H1 (cell line): Measurements from ENCODE around the gene SART1. TPM values are rescaled to one million over a fixed set of nuclear protein-coding genes. Genes with fewer than 3 reads are reported as not detected.

Experiments used
- CTCF ChIA-PET: fragments of 300-600 bp; sonication (Branson Sonifier 250); formaldehyde crosslinking; loops from one replicate; lab custom pipeline; 2021; ENCODE audit not compliant: partially characterized antibody; lab: Charles Lee
- POLR2A ChIA-PET: fragments of 300-600 bp; sonication (Branson Sonifier 250); formaldehyde crosslinking; loops from one replicate; lab custom pipeline; 2021; ENCODE audit warnings: inconsistent platforms; ENCODE audit not compliant: partially characterized antibody; lab: Charles Lee
- DNase-seq, 2 experiments: peaks; one replicate each; pipeline versions ENCODE4 v3.0.0 to v3.0.0-alpha.2; 2010 to 2022; ENCODE audit warnings: low spot score in 2 of 2, low read depth in 1 of 2, mixed read lengths in 1 of 2
- FAIRE-seq: peaks from 2 replicates; lab custom pipeline; 2011; peaks lifted over from hg19 to GRCh38; lab: Jason Lieb, UNC
- H2AFZ ChIP-seq: 2 replicates; pipeline ENCODE4 v1.8.1; 2012; ENCODE audit warnings: low read length, inconsistent platforms
- H2AK5ac ChIP-seq: 2 replicates; pipeline ENCODE4 v1.6.1; 2013; ENCODE audit warnings: low read depth, low read length
- H2BK120ac ChIP-seq: replicated peaks from 2 replicates; pipeline ENCODE3; 2013; ENCODE audit warnings: low read depth, low read length, inconsistent platforms
- H2BK12ac ChIP-seq: 2 replicates; pipeline ENCODE4 v1.6.1; 2013; ENCODE audit warnings: low read depth, low read length
- H2BK15ac ChIP-seq: 2 replicates; pipeline ENCODE4 v1.6.1; 2013; ENCODE audit warnings: low read length
- H2BK20ac ChIP-seq: 2 replicates; pipeline ENCODE4 v1.6.1; 2013; ENCODE audit warnings: low read length
- H2BK5ac ChIP-seq: 2 replicates; pipeline ENCODE4 v1.6.1; 2013; ENCODE audit warnings: low read depth, low read length
- H3K14ac ChIP-seq: 2 replicates; pipeline ENCODE4 v1.6.1; 2013; ENCODE audit warnings: inconsistent platforms; ENCODE audit not compliant: insufficient read length
- H3K18ac ChIP-seq: 2 replicates; pipeline ENCODE4 v1.6.1; 2013; ENCODE audit warnings: low read length; ENCODE audit errors: extremely low read depth
- H3K23ac ChIP-seq: 2 replicates; pipeline ENCODE4 v1.6.1; 2013; ENCODE audit warnings: inconsistent platforms; ENCODE audit not compliant: insufficient read length
- H3K23me2 ChIP-seq: 2 replicates; pipeline ENCODE4 v1.6.1; 2013; ENCODE audit warnings: low read depth, low read length
- H3K27ac ChIP-seq: 2 replicates; pipeline ENCODE4 v1.6.1; 2011; ENCODE audit warnings: low read depth, low read length, inconsistent platforms
- H3K27me3 ChIP-seq, 4 experiments: replicated peaks in 1 of 4; 1 replicate in 1 of 4; 2 replicates in 3 of 4; pipeline versions ENCODE4 v1.6.1 to v1.8.1; 2011 to 2013; ENCODE audit warnings: low read length in 3 of 4, mild to moderate bottlenecking in 3 of 4, inconsistent platforms in 2 of 4, mixed read lengths in 2 of 4, moderate library complexity in 1 of 4; ENCODE audit not compliant: control insufficient read depth in 3 of 4, insufficient read depth in 3 of 4; ENCODE audit errors: extremely low read depth in 1 of 4
- H3K36me3 ChIP-seq, 4 experiments: 2 replicates each; pipeline versions ENCODE4 v1.6.1 to v1.8.1; 2011 to 2013; ENCODE audit warnings: mild to moderate bottlenecking in 4 of 4, low read length in 3 of 4, moderate library complexity in 2 of 4, control low read depth in 1 of 4, inconsistent platforms in 1 of 4; ENCODE audit not compliant: insufficient read depth in 4 of 4, control insufficient read depth in 2 of 4
- H3K4ac ChIP-seq: replicated peaks from 2 replicates; pipeline ENCODE3; 2013; ENCODE audit warnings: low read length, low read depth, mixed read lengths, inconsistent platforms; ENCODE audit not compliant: insufficient read length
- H3K4me1 ChIP-seq, 4 experiments: replicated peaks in 1 of 4; 1 replicate in 1 of 4; 2 replicates in 3 of 4; pipeline versions ENCODE4 v1.6.1 to v1.8.1; 2011 to 2013; ENCODE audit warnings: low read length in 3 of 4, inconsistent platforms in 2 of 4, mixed read lengths in 1 of 4; ENCODE audit not compliant: insufficient read depth in 4 of 4, control insufficient read depth in 3 of 4
- H3K4me2 ChIP-seq, 2 experiments: 2 replicates each; pipeline versions ENCODE4 v1.6.1 to v1.8.1; 2011 to 2013; ENCODE audit warnings: low read depth in 2 of 2, low read length in 2 of 2, control low read depth in 1 of 2, inconsistent platforms in 1 of 2, mild to moderate bottlenecking in 1 of 2; ENCODE audit not compliant: insufficient read depth in 1 of 2
- H3K4me3 ChIP-seq, 4 experiments: fragments of 200-600, 300-600 bp in 1 of 4; sonication (generic), shearing (Covaris generic), sonication (Bioruptor Twin) in 1 of 4; 2 replicates each; pipeline versions ENCODE4 v1.5.1 to v1.8.1; 2011 to 2016; ENCODE audit warnings: low read length in 4 of 4, low read depth in 3 of 4, control low read depth in 2 of 4, inconsistent platforms in 2 of 4, mild to moderate bottlenecking in 2 of 4, mixed read lengths in 1 of 4, moderate library complexity in 1 of 4; ENCODE audit not compliant: insufficient read depth in 2 of 4; ENCODE audit errors: extremely low read depth in 1 of 4
- H3K56ac ChIP-seq: replicated peaks from 2 replicates; pipeline ENCODE3; 2013; ENCODE audit warnings: low read depth, mild to moderate bottlenecking, mixed read lengths, low read length, inconsistent platforms; ENCODE audit not compliant: insufficient read length
- H3K79me1 ChIP-seq: 2 replicates; pipeline ENCODE4 v1.6.1; 2013; ENCODE audit warnings: low read depth, low read length, control low read depth
- H3K79me2 ChIP-seq, 2 experiments: 2 replicates each; pipeline versions ENCODE4 v1.6.1 to v1.8.1; 2012 to 2013; ENCODE audit warnings: low read length in 2 of 2, mild to moderate bottlenecking in 2 of 2, inconsistent platforms in 1 of 2; ENCODE audit not compliant: insufficient read depth in 2 of 2, control insufficient read depth in 1 of 2
- H3K9ac ChIP-seq, 4 experiments: replicated peaks in 1 of 4; 1 replicate in 1 of 4; 2 replicates in 3 of 4; pipeline versions ENCODE4 v1.6.1 to v1.8.1; 2011 to 2013; ENCODE audit warnings: low read depth in 3 of 4, low read length in 3 of 4, control low read depth in 2 of 4, mild to moderate bottlenecking in 2 of 4, moderate library complexity in 2 of 4, inconsistent platforms in 1 of 4; ENCODE audit errors: extremely low read depth in 1 of 4
- H3K9me3 ChIP-seq, 2 experiments: 2 replicates each; pipeline versions ENCODE4 v1.6.1 to v1.8.1; 2012 to 2013; ENCODE audit warnings: mild to moderate bottlenecking in 2 of 2, moderate library complexity in 2 of 2, control low read depth in 1 of 2, inconsistent platforms in 1 of 2, low read depth in 1 of 2, low read length in 1 of 2, mixed read lengths in 1 of 2; ENCODE audit not compliant: insufficient read depth in 2 of 2
- H4K20me1 ChIP-seq, 2 experiments: replicated peaks in 1 of 2; 2 replicates each; pipeline versions ENCODE3 to v1.8.1; 2011 to 2013; ENCODE audit warnings: inconsistent platforms in 2 of 2, low read length in 2 of 2, mild to moderate bottlenecking in 1 of 2; ENCODE audit not compliant: insufficient read depth in 2 of 2, control insufficient read depth in 1 of 2
- H4K5ac ChIP-seq: 2 replicates; pipeline ENCODE4 v1.6.1; 2013; ENCODE audit warnings: low read length, low read depth, mixed read lengths, inconsistent platforms; ENCODE audit not compliant: insufficient read length
- H4K8ac ChIP-seq: 2 replicates; pipeline ENCODE4 v1.8.0; 2013; ENCODE audit warnings: mild to moderate bottlenecking, moderate library complexity, low read length, inconsistent platforms; ENCODE audit not compliant: insufficient read depth; ENCODE audit errors: extremely low read depth
- H4K91ac ChIP-seq: replicated peaks from 2 replicates; pipeline ENCODE3; 2013; ENCODE audit warnings: low read length, mixed read lengths, inconsistent platforms; ENCODE audit not compliant: insufficient read length
- ASH2L ChIP-seq: fragments of 200-600, 300-600 bp; sonication (generic); IDR thresholded peaks from one replicate; pipeline ENCODE4 v1.7.1; 2017; ENCODE audit warnings: low read length
- PHF8 ChIP-seq: fragments of 200-600 bp; sonication (generic); conservative IDR thresholded peaks from 2 replicates; pipeline ENCODE4 v1.7.1; 2012; ENCODE audit warnings: low read depth, mild to moderate bottlenecking, inconsistent platforms, low read length, moderate library complexity
- RBBP5 ChIP-seq: IDR thresholded peaks from 2 replicates; pipeline ENCODE4 v1.7.1; 2012; ENCODE audit warnings: low read depth, mild to moderate bottlenecking, inconsistent platforms, low read length, moderate library complexity, borderline replicate concordance
- RFX5 ChIP-seq: IDR thresholded peaks from 2 replicates; pipeline ENCODE4 v1.6.1; 2011; ENCODE audit warnings: low read depth, low read length, improper control_type of control experiment, borderline replicate concordance
- RXRA ChIP-seq: IDR thresholded peaks from 2 replicates; pipeline ENCODE4 v1.6.1; 2011; ENCODE audit warnings: low read depth, mild to moderate bottlenecking, low read length, moderate library complexity; ENCODE audit not compliant: insufficient read depth
- WGBS, 2 experiments: shearing (Covaris generic) in 1 of 2; methylation state at CpG; one replicate each; pipeline versions ENCODE4 v1.1.6 to v1.1.7; 2013 to 2015; ENCODE audit warnings: low lambda C conversion rate in 2 of 2, mixed read lengths in 2 of 2, inconsistent platforms in 1 of 2, low coverage in 1 of 2, missing lambda C conversion rate in 1 of 2; ENCODE audit not compliant: insufficient replicate concordance in 2 of 2, insufficient coverage in 1 of 2, insufficient read length in 1 of 2; ENCODE audit errors: extremely low coverage in 1 of 2, missing lambda C conversion rate in 1 of 2; 5-methylcytosine and 5-hydroxymethylcytosine counted together
- polyA plus RNA-seq, 7 experiments: library from polyadenylated mRNA; depleted of rRNA in 3 of 7; stranded (reverse) in 5 of 7; unstranded in 2 of 7; fragments of >200 nt in 5 of 7; fragments of 200-250 nt in 2 of 7; gene quantifications; 1 replicate in 5 of 7; 2 replicates in 1 of 7; 4 replicates in 1 of 7; pipeline versions ENCODE4 v1.2.1 to v1.2.3, GENCODE V29; 2011 to 2013; ENCODE audit warnings: missing spikeins in 2 of 7, mixed read lengths in 2 of 7
- total RNA-seq: library from RNA; stranded (reverse); fragmentation: NEBNext Ultra II Directional; extraction: Animal tissue kit (Norgen Biotek cat#: 25700); gene quantifications from 2 replicates; pipeline ENCODE4 v1.2.1, GENCODE V29; 2021

SART1 gene
- total and polyA plus RNA-seq, 2 of the 8 experiments (the other 6 are each of a cell fraction or from before 2014, with no cell fraction given): 9.7 to 46.1 TPM

- no peak overlapping the region for H3K4me2 ChIP-seq
- no peak overlapping the region for H3K14ac ChIP-seq
- H3K4me3 ChIP-seq: no peak overlapping the region
- no peaks in the 10 kb centered on the region for H3K36me3 ChIP-seq
- H3K4me1 ChIP-seq: no peaks in the 10 kb centered on the region
- no peak overlapping the region for H4K91ac ChIP-seq
- H2BK12ac ChIP-seq: no peak overlapping the region
- H2AFZ ChIP-seq: no peak overlapping the region
- ChIA-PET POLR2A (interaction anchor here (2.8 kb wide), 1 partner anchor 11 kb away, joined by 11 read pairs; no protein-coding TSS in a partner anchor), CTCF (interaction anchor here (1.3 to 18.4 kb wide), 6 partner anchors 7 to 136 kb away, joined by 4 to 281 read pairs (median 6); partner anchors contain the start of genes CCDC85B and FIBP)
- no peaks in the 10 kb centered on the region; a peak in 1 of 7 replicates for H3K27me3 ChIP-seq
- no peak overlapping the region for H4K5ac ChIP-seq
- H3K79me2 ChIP-seq: no peaks in the 10 kb centered on the region
- 91% methylated on average over 9 of the region's 9 CpGs; no CpG with 5 or more reads in 1 of the 2 experiments for WGBS, 2 experiments
- no peaks in the 10 kb centered on the region for H3K79me1 ChIP-seq
- H2BK15ac ChIP-seq: no peak overlapping the region
- no peak overlapping the region for H3K18ac ChIP-seq
- DNase-seq (no peak), FAIRE-seq (no peak)
- H4K8ac ChIP-seq: no peak overlapping the region
- TF ChIP-seq RFX5: no peak
- TF ChIP-seq RXRA: no peak
- TF ChIP-seq PHF8: no peak
- TF ChIP-seq ASH2L: no peak
- TF ChIP-seq RBBP5: no peak
- H3K27ac ChIP-seq: no peak overlapping the region; the same call in 1 of the 2 replicates
- H2AK5ac ChIP-seq: no peak overlapping the region
- H2BK20ac ChIP-seq: no peak overlapping the region
- no peak overlapping the region for H3K23ac ChIP-seq
- no peak overlapping the region for H3K56ac ChIP-seq
- no peaks in the 10 kb centered on the region for H3K9me3 ChIP-seq
- no peak overlapping the region for H2BK120ac ChIP-seq
- peaks cover 0 to 1% of the 10 kb centered on the region in 2 experiments for H4K20me1 ChIP-seq
- no peak overlapping the region for H3K9ac ChIP-seq
- H2BK5ac ChIP-seq: no peak overlapping the region
- no peaks in the 10 kb centered on the region for H3K23me2 ChIP-seq
- H3K4ac ChIP-seq: peak overlapping the region; percentile 6
Observed at GRCh38 chr11:65987336-65987735, 25.8 kb downstream of the SART1 start.
